NT2/D1 (cell line): Measurements from ENCODE around the gene KIF26A.

ENCODE experiments used
- SUZ12 ChIP-seq: IDR thresholded peaks from 2 replicates; pipeline ENCODE4 v1.6.1; 2011; ENCODE audit not compliant: insufficient read length, insufficient read depth; ENCODE audit errors: extremely low read depth
- YY1 ChIP-seq: IDR thresholded peaks from 2 replicates; pipeline ENCODE4 v1.6.1; 2011; ENCODE audit not compliant: insufficient read length, insufficient read depth

DNA sequence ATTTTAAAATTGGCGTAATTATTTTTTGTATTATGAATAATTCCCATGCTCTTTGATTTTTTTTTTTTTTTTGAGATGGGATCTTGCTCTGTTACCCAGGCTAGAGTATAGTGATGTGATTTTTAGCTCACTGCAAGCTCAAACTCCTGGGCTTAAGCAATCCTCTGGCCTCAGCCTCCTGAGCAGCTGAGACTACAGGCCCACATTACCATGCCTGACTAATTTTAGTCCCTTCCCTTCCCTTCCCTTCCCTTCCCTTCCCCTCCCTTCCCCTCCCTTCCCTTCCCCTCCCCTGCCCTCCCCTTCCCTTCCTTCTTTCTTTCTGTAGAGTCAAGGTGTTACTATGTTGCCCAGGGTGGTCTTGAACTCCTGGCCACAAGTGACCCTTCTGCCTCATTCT lies 9.4 kb upstream of the KIF26A start:
- TF ChIP-seq SUZ12 (no peak), YY1 (no peak)
